Lower leg skin (tissue), 3 donors: ENCODE measurements around the gene FMNL2.

Source experiments
- CTCF ChIP-seq, 3 donors: fragments of 450-650 bp; IDR thresholded peaks; one replicate each; pipeline ENCODE4 v1.5.1; 2016; ENCODE audit warnings: antibody characterized with exemption in 3 of 3, mild to moderate bottlenecking in 3 of 3, moderate library complexity in 2 of 3
- POLR2A ChIP-seq, 2 donors: fragments of 450-650 bp; IDR thresholded peaks; one replicate each; pipeline ENCODE4 v1.6.1; 2016 to 2017; ENCODE audit warnings: antibody characterized with exemption in 2 of 2, mild to moderate bottlenecking in 1 of 2, moderate library complexity in 1 of 2

- no peak for TF ChIP-seq POLR2A (IDR thresholded peaks at IDR 0.05)
- no peak for TF ChIP-seq CTCF (IDR thresholded peaks at IDR 0.05)
Observed at GRCh38 chr2:152555048-152555447, 220.1 kb downstream of the FMNL2 start.
